Effector CD8-positive, alpha-beta T cell (primary cell): ENCODE measurements around the gene NRL.
A peak's percentile ranks its signal among the peaks of the same experiment; 100 is the strongest.

Experiments
- DNase-seq: peaks from one replicate; lab custom pipeline; 2025; lab: John Stamatoyannopoulos, UW
- total RNA-seq, 4 experiments: gene quantifications; one replicate each; lab custom pipeline; 2026; lab: John Stamatoyannopoulos, UW

Gene NRL
- total RNA-seq: 2.6 to 5.4 (median 3.4) reads per million in 4 experiments

DNA sequence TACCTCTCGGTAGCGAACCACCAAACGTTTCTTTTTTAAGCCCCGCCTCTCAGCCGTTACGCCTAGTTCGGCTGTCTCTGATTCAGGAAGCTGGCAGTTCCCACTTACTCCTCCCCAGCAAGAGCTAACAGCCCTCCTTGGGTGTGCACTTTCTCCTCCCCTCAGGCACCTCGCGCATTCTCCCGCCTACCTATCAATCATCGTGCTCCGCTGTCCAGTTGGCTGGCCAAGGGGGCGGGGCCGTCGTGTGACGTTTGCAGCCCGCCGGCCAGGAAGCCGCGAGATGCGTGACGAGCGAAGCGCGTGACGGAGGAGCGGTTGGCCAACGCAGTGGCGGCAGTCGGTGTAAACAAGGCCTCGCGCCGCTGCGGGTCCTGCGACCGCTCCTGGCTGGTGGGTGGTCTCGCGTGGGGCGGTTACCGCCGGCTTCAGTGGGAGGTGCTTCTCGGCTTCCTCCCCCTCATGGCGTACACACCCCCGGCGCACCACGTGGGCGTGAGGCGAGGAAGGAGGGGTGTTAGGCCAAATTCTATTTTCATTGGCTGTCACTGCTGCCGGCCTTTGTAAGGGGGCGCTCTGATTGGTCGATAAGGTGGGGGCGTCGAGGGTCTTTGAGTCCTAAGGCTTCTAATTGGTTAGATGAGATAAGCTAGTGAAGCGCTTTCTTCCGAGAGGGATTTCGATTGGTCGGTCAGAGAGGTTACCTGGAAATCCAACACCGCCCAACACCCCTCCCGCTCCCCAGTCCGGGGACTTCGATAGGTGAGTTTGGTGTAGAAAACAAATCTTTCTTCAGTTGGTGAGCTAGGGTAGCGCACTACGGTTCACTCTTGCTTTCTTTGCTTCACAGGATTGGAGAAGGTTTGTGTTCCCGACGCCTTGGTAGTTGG lies at the start of gene NRL, which contains the start of gene DCAF11:
Gene NRL (minus strand): TSS at position 418 of the 890 bp plus-strand sequence. CDS start 32,101 bp downstream, outside the sequence.
Gene DCAF11 (plus strand): TSS at position 246 of the 890 bp plus-strand sequence. CDS start 818 bp downstream, outside the sequence.
- DNase-seq: peak; percentile 97

DNA sequence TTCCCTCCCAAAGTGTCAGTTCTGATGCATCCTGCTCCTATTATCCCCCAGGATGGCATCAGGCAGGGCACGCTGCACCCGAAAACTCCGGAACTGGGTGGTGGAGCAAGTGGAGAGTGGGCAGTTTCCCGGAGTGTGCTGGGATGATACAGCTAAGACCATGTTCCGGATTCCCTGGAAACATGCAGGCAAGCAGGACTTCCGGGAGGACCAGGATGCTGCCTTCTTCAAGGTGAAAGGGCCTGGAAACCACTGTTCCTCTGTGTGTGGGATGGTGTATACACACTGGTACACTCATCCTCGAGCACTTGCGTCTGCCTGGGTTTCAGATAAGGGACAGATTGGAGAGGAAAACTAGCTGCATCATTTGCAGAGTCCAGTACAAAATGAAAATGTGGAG lies 47.3 kb upstream of the NRL start:
- no peak for DNase-seq

DNA sequence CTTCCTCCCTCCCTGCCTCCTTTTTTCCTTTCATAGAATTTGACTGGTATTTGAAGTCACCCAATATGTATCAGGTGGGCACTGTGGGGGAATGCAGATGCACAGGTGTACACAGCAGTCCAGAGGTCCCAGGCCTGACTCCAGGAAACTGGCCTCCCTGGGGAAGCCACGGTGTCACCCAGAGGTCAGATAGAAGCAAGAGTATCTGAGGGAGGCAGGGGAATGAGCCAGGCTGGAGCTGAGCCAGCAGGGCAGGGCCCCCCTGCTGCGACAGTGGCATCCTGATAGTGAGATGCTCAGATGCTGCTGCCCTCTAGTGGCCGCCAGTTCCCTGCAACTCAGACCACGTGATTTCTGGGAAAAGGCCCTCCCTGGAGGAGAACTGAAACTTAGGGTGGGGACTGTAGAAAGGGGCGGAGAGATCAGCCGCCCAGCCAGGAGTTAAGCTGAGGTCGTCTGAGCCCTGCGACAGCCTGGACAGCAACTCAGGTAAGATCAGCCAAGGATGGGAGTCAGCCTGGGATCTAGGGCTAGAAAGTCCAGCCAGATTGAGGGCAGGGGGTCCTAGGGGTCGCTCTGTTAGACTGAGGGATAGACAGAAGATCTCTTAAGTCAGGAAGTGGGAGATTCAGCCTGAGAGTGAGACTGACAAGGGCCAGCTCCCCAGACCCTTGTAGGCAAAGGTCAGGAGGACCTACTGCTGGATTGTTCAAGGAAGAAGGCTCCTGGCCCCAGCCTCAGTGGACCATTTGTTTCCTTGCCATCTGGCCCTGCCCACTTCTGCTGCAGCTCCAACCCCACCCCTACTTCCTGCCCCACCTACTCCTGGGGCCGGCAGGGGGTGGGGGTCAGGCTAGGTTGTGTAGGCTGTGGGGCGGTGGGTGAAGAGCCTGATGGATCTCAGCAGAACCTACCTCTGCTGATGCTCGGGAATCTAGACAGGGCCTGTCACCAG lies 46.4 kb upstream of the NRL start, which contains the start of gene IRF9:
Gene IRF9 (plus strand): TSS at position 416 of the 955 bp plus-strand sequence. CDS start 880 bp downstream, outside the sequence.
- peak; percentile 97 for DNase-seq

DNA sequence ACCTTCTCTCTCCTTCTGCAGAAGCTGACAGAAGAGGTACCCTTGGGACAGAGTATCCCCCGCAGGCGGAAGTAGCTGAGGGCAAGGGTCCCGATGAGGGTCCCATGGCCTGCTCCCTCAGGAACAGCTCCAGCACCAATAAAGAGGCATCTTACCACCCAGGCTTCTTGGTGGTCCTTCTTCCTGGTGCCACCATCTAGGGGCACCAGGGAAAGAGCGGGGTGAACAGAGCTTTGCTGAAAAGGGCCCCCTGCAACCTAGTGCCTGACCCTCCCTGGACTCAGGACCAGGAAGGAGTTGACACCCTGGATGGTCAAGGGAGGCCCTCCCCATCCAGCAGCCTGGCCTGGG lies 45.7 kb upstream of the NRL start:
- no peak for DNase-seq

DNA sequence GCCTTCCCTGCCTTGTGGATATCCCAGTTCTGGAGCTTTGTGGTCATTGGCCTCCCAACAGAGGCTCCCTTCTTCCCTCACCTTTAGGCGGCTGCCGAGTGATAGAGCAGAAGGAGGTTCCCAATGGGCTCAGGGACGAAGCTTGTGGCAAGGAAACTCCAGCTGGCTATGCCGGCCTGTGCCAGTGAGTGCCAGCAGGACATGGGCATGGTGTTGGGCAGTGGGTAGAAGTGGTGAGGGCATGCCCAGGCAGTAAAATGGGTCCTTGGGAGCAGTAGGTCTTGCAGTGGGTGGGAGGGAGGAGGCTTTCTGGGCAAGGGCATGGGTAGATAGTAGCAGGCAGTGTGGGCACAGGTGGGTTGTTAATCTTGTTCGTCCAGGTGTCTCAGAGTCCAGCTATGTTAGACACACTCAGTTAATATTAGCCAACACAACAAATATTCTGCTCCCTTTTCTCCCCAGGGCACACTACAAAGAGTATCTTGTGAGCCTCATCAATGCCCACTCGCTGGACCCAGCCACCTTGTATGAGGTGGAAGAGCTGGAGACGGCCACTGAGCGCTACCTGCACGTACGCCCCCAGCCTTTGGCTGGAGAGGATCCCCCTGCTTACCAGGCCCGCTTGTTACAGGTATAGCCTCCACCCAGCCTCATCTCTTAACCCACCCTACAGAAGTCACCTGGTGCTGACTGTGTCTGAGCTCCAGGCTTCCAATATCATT lies 45.2 kb upstream of the NRL start:
- no peak for DNase-seq

DNA sequence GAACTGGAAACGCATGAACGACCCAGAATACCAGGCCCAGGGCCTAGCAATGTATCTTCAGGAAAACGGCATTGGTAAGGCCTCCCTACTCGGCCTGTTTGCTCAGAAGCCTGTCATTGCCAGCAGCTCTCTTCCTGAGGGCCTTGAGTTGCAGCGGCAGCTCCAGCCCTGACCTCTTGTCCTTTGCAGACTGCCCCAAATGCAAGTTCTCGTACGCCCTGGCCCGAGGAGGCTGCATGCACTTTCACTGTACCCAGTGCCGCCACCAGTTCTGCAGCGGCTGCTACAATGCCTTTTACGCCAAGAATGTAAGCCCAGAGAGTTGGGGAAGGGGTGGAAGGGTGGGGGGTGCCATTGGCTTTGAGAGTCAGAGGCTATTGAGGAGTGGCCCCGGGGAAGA lies 42.6 kb upstream of the NRL start:
- DNase-seq: no peak

DNA sequence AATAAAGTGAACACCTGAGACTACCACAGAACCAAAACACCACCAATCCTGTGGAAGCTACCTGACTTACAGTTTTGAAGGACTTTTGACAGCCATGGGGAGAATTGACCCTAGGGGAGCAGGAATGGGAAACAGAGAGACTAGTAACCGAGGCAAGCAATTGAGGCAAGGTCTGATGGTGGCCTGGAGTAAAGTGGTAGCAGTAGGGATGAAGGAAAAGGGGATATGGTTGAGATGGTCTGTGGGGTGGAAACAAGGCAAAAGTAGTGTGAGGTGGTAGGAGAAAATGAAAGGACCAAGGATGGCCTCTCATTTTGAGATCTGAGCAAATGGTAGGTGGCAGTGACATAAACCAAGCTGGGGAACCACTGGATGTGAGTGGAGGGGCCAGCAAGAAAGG lies 42.1 kb upstream of the NRL start:
- no peak for DNase-seq

DNA sequence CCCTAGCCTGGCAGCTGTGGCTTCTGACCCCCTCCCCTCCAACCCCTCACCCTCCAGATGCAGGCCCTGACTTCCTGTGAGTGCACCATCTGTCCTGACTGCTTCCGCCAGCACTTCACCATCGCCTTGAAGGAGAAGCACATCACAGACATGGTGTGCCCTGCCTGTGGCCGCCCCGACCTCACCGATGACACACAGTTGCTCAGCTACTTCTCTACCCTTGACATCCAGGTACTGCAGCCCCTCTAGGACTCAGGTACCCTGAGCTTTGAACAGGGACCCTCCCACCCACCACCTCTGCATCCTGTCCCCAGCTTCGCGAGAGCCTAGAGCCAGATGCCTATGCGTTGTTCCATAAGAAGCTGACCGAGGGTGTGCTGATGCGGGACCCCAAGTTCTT lies 40.4 kb upstream of the NRL start:
- no peak for DNase-seq

DNA sequence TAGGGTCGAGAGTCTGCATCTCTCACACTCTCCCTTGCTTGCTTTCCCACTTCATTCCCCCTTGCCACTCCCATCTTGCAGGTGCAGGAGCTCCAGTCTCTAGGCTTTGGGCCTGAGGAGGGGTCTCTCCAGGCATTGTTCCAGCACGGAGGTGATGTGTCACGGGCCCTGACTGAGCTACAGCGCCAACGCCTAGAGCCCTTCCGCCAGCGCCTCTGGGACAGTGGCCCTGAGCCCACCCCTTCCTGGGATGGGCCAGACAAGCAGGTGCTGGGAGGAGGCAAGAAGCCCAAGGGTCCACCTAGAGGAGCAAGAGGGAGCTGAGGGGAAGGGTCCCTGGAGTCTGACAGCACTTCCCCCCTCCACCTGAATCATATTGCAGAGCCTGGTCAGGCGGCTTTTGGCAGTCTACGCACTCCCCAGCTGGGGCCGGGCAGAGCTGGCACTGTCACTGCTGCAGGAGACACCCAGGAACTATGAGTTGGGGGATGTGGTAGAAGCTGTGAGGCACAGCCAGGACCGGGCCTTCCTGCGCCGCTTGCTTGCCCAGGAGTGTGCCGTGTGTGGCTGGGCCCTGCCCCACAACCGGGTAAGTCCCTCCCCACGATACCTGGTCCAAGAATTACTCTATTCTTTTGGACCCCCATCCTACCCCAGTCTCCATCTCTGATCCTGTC lies 36.8 kb upstream of the NRL start:
- no peak for DNase-seq

DNA sequence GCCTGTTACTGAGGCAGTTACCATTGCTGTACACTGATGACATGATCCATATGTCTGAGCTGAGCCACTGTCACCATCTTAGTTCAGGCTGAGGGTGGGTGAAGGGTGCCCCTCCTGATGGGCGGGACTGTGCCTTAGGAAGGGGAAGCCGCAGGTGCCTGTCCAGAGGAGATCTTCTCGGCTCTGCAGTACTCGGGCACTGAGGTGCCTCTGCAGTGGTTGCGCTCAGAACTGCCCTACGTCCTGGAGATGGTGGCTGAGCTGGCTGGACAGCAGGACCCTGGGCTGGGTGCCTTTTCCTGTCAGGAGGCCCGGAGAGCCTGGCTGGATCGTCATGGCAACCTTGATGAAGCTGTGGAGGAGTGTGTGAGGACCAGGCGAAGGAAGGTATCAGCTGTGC lies 36.2 kb upstream of the NRL start:
- DNase-seq: no peak

DNA sequence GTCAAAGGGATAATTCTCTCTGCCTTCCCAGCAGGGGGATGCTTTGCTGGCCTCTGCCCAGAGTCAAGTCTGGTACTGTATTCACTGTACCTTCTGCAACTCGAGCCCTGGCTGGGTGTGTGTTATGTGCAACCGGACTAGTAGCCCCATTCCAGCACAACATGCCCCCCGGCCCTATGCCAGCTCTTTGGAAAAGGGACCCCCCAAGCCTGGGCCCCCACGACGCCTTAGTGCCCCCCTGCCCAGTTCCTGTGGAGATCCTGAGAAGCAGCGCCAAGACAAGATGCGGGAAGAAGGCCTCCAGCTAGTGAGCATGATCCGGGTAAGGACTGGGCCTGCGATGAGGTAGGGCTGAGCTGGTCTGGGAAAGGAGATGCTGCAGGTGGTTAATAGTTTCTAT lies 35.8 kb upstream of the NRL start:
- no peak for DNase-seq

DNA sequence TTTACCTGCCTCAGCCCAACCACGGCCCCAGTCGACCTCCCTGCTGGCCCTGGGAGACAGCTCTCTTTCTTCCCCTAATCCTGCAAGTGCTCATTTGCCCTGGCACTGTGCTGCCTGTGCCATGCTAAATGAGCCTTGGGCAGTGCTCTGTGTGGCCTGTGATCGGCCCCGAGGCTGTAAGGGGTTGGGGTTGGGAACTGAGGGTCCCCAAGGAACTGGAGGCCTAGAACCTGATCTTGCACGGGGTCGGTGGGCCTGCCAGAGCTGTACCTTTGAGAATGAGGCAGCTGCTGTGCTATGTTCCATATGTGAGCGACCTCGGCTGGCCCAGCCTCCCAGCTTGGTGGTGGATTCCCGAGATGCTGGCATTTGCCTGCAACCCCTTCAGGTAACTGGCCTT lies 35.3 kb upstream of the NRL start:
- no peak for DNase-seq

DNA sequence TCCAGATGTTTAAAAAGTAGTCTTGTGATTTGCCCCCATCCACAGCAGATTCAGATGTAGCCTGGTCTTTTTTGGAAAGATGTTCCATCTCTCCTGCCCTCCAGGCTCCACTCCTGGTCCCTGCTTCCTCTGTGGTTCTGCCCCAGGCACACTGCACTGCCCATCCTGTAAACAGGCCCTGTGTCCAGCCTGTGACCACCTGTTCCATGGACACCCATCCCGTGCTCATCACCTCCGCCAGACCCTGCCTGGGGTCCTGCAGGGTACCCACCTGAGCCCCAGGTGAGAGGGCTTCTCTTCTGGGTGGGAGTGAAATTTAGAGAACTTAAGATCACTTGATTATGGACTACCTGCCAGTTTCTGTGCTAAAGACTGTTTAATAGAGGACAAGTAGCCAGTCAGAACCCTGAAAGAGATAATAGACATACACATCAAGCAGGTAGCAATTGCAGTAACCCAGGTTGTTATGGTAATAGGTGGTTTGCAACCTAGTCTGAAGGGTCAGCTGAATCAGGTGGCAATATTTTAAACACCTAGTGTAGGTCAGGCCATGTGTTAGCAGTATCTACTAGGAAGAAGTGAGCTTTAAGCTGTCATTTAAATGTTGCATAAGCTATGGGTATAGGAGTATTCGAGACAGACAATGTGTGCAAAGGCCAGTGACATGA lies 34.7 kb upstream of the NRL start:
- DNase-seq: no peak

DNA sequence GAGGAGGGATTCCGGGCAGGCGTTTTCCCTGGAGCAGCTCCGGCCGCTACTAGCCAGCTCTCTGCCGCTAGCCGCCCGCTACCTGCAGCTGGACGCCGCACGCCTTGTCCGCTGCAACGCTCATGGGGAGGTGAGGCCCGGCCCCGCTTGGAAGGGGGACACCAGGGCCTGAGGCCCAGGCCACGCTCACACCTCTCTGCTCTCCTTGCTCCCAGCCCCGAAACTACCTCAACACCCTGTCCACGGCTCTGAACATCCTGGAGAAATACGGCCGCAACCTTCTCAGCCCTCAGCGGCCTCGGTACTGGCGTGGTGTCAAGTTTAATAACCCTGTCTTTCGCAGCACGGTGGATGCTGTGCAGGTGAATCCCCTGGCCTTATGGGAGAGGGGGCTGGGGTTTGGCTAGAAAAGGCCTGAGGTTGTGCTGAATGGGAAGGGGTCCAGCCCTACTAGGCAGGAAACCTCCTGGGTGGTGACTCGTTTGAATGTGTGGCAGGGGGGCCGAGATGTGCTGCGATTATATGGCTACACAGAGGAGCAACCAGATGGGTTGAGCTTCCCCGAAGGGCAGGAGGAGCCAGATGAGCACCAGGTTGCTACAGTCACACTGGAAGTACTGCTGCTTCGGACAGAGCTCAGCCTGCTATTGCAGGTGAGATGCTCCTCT lies 33.1 kb upstream of the NRL start:
- DNase-seq: no peak

DNA sequence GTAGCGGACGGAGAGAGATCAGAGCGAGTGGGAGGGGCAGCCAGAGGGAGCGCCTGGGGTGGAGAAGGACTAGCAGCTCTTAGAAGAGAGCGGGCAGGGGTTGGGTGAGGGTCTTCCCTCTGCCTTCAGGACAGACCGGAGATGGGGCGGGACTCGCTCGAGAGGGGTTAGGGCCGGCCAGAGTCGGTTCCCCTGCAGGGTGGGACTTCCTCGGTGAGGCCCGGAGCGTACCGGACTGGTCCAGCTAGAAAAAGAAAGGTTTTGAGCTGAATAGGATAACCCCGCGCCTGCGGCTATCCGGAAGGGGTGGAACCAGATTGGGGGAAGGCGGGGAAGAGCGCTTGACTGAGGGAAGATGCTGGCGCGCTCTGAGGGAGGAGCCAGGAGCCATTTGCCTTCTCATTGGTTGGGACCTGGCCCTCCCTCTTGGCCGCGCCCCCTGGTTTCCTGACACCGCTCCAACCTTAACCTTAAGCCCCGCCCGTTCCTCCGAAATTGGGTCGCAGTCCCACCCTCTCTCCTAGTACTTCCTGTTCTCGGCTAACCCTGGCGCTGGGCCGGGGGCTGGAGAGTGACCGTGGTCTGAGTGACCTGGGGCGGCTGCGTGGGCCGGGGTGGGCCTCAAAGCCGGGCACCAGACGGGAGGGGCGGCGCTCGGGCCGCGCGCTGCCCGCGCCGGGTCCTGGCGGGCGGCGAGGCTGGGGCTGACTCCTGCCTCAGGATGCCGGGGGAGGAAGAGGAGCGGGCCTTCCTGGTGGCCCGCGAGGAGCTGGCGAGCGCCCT lies 32.4 kb upstream of the NRL start, which contains the start of gene RNF31:
Gene RNF31 (plus strand): TSS at position 521 of the 783 bp plus-strand sequence. CDS start 201 bp downstream, at position 722.
- peak; percentile 94 for DNase-seq

DNA sequence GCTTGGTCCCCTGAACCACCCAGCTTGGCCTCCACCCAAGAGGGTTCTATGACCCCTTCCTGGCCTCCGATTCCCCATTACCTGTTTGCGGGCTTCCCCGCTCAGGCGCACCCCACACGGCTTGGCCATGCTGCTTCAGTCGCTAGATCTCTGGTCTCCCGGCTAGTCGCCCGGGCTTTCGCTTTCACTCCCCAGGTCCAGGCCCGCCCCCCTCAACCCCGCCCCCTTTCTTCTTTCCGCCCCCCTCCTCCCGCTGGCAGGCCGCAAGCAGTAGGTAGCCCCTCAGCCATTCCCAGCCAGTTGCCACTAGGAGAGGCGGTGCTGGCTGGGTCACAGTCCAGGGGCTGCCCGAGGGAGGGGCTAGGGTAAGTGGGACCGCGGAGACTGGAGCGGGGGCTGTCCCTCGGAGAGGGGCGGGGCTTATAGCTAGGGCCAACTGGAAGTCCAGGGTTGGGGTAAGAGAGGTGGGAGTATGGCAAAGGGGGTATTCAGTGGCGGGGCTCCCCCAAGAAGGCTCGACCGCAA lies 31.8 kb upstream of the NRL start, which contains the start of gene PSME2:
Gene PSME2 (minus strand): TSS at position 158 of the 525 bp plus-strand sequence. CDS start 29 bp downstream, at position 129.
- peak; percentile 80 for DNase-seq

DNA sequence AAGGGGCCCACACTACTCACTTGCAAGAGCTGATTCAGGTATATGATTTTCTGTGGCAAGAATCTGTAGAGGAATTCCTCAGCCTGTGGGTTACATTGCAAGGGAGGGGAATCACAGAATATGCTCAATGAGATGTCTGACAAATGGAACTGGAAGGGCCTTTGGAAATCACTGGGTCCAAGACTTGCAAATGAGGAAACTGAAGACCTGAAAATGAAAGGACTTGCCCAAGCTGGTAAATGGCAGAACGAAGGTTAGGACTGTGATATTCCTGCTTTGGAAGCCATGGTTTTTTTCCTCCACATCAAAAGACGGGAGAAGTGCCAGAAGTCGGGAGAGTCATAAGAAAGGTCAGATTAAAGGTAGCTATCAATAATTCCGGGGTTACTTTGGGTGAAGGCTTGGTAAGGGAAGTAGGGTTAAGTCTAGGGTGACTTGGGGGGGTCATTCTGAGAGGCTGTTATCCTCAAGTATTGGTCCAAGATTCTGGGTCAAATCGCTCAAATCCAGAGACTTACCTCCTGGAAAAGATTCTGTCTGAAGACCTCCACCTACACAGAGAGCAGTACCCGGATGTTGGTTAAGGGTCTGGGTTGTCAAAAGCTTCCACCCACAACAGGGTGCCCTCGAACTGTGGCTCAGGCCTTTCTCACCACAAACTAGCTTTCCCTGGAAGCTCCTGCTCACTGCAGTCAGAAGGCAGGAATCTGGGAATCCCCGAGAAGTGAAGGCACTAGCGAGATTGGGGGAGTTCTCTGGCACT lies 31.1 kb upstream of the NRL start:
- DNase-seq: no peak

DNA sequence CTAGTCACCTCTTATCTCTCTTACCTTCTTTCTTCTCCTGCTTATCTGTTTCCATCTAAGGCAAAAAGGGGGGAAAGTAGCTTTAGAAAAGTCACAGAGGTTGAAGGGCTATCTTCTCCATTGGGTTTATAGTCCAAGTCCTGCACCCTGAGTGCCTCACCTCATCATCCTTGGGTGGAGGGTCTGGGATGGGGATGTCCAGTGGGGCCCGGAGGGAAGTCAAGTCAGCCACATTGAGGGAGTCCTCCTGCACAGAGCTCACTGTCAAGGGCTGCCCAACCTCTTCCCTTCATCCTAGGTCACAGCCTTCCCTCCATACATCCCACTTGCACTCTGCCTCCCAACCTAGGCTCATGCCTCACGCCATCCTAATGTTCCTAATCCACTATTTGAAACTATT lies 30.5 kb upstream of the NRL start:
- DNase-seq: no peak
